WTC11 (cell line): ENCODE measurements around the gene MRPL37. TPM values are rescaled to one million over a fixed set of nuclear protein-coding genes. Genes with fewer than 3 reads are reported as not detected.

Experiments
- ATAC-seq: fragments of 200-7000 bp; cut with Tn5 transposase; 2 replicates; pipeline ENCODE4 v1.10.0; 2021; ENCODE audit warnings: mild to moderate bottlenecking, moderate library complexity
- CTCF ChIA-PET: fragments of 300-600 bp; sonication (Branson Sonifier 250); formaldehyde crosslinking; loops from one replicate; lab custom pipeline; 2021; ENCODE audit warnings: antibody characterized with exemption; lab: Charles Lee
- POLR2A ChIA-PET: fragments of 350-600 bp; sonication (Branson Sonifier 250); formaldehyde crosslinking; loops from one replicate; lab custom pipeline; 2021; ENCODE audit warnings: antibody characterized with exemption; lab: Charles Lee
- DNase-seq: peaks from one replicate; pipeline ENCODE4 v3.0.0; 2021; ENCODE audit warnings: low spot score
- H3K27ac Mint-ChIP-seq: 2 replicates; pipeline ENCODE4 v1.8.0; 2021; ENCODE audit warnings: mixed read lengths
- H3K27me3 Mint-ChIP-seq: 2 replicates; pipeline ENCODE4 v1.8.0; 2021; ENCODE audit warnings: low read depth, mild to moderate bottlenecking, moderate library complexity, mixed read lengths
- H3K36me3 Mint-ChIP-seq: 2 replicates; pipeline ENCODE4 v1.8.0; 2021; ENCODE audit warnings: mixed read lengths
- H3K4me1 Mint-ChIP-seq: 2 replicates; pipeline ENCODE4 v1.8.0; 2022; ENCODE audit warnings: mixed read lengths
- H3K4me3 Mint-ChIP-seq: 2 replicates; pipeline ENCODE4 v1.8.0; 2021; ENCODE audit warnings: mild to moderate bottlenecking, moderate library complexity, mixed read lengths
- H3K9me3 Mint-ChIP-seq: 2 replicates; pipeline ENCODE4 v1.8.0; 2021; ENCODE audit warnings: mixed read lengths
- AFF4 ChIP-seq: sonication (generic); formaldehyde crosslinking; IDR thresholded peaks from 2 replicates; pipeline ENCODE4 v1.8.1; 2023; ENCODE audit warnings: mild to moderate bottlenecking, missing genetic modification reagents, borderline replicate concordance
- CBFB ChIP-seq: sonication (generic); formaldehyde crosslinking; IDR thresholded peaks from 2 replicates; pipeline ENCODE4 v1.8.1; 2022; ENCODE audit warnings: mild to moderate bottlenecking, low read depth, missing genetic modification reagents
- E2F1 ChIP-seq: sonication (generic); formaldehyde crosslinking; IDR thresholded peaks from 2 replicates; pipeline ENCODE4 v1.8.0; 2022; ENCODE audit warnings: mild to moderate bottlenecking, missing genetic modification reagents
- EMX1 ChIP-seq: fragments of 250-450 bp; sonication (Bioruptor Pico); IDR thresholded peaks from 2 replicates; pipeline ENCODE4 v1.8.0; 2021; ENCODE audit warnings: mild to moderate bottlenecking
- FOXJ3 ChIP-seq: sonication (generic); formaldehyde crosslinking; IDR thresholded peaks from 2 replicates; pipeline ENCODE4 v1.9.0; 2021; ENCODE audit warnings: missing genetic modification reagents, mild to moderate bottlenecking, borderline replicate concordance
- FOXK1 ChIP-seq: sonication (generic); formaldehyde crosslinking; IDR thresholded peaks from 2 replicates; pipeline ENCODE4 v1.8.0; 2022; ENCODE audit warnings: mild to moderate bottlenecking, moderate library complexity, missing genetic modification reagents
- JUN ChIP-seq: sonication (generic); formaldehyde crosslinking; IDR thresholded peaks from 2 replicates; pipeline ENCODE4 v1.8.0; 2023; ENCODE audit warnings: mild to moderate bottlenecking, missing genetic modification reagents
- MXD4 ChIP-seq: fragments of 250-450 bp; sonication (Bioruptor Pico); IDR thresholded peaks from 2 replicates; pipeline ENCODE4 v1.8.0; 2021; ENCODE audit warnings: mild to moderate bottlenecking, moderate library complexity, borderline replicate concordance
- SMAD4 ChIP-seq: sonication (generic); formaldehyde crosslinking; IDR thresholded peaks from 2 replicates; pipeline ENCODE4 v1.8.0; 2022; ENCODE audit warnings: mild to moderate bottlenecking, missing genetic modification reagents
- SOX15 ChIP-seq: fragments of 250-450 bp; sonication (Bioruptor Pico); IDR thresholded peaks from 2 replicates; pipeline ENCODE4 v1.9.0; 2021; ENCODE audit warnings: mild to moderate bottlenecking
- TEAD1 ChIP-seq: sonication (generic); formaldehyde crosslinking; IDR thresholded peaks from 2 replicates; pipeline ENCODE4 v1.8.0; 2022; ENCODE audit warnings: mild to moderate bottlenecking, missing genetic modification reagents
- TP53 ChIP-seq: sonication (generic); formaldehyde crosslinking; IDR thresholded peaks from 2 replicates; pipeline ENCODE4 v1.8.1; 2023; ENCODE audit warnings: mild to moderate bottlenecking, missing genetic modification reagents
- ZBTB21 ChIP-seq: sonication (generic); formaldehyde crosslinking; IDR thresholded peaks from 2 replicates; pipeline ENCODE4 v1.8.1; 2023; ENCODE audit warnings: mild to moderate bottlenecking, missing genetic modification reagents, borderline replicate concordance
- ZNF121 ChIP-seq: sonication (generic); formaldehyde crosslinking; IDR thresholded peaks from 2 replicates; pipeline ENCODE4 v1.8.0; 2023; ENCODE audit warnings: missing genetic modification reagents
- ZNF138 ChIP-seq: sonication (generic); formaldehyde crosslinking; conservative IDR thresholded peaks from 2 replicates; pipeline ENCODE4 v1.8.1; 2022; ENCODE audit warnings: mild to moderate bottlenecking, moderate library complexity, missing genetic modification reagents
- ZNF232 ChIP-seq: sonication (generic); formaldehyde crosslinking; IDR thresholded peaks from 2 replicates; pipeline ENCODE4 v1.8.0; 2022; ENCODE audit warnings: mild to moderate bottlenecking, missing genetic modification reagents
- ZNF263 ChIP-seq: sonication (generic); formaldehyde crosslinking; IDR thresholded peaks from 2 replicates; pipeline ENCODE4 v1.8.1; 2022; ENCODE audit warnings: low read depth, mild to moderate bottlenecking, moderate library complexity, missing genetic modification reagents
- ZNF425 ChIP-seq: fragments of 250-450 bp; sonication (Bioruptor Pico); conservative IDR thresholded peaks from 2 replicates; pipeline ENCODE4 v1.9.0; 2021; ENCODE audit warnings: mild to moderate bottlenecking
- total RNA-seq: library from RNA; stranded (reverse); gene quantifications from 3 replicates; pipeline ENCODE4 v1.2.3, GENCODE V29; 2021
- TF ChIP-seq, protein P1 (sequence below): sonication (generic); formaldehyde crosslinking; IDR thresholded peaks from 2 replicates; pipeline ENCODE4 v1.8.0; 2023; ENCODE audit warnings: missing genetic modification reagents
- TF ChIP-seq, protein P2 (sequence below): sonication (generic); formaldehyde crosslinking; IDR thresholded peaks from 2 replicates; pipeline ENCODE4 v1.8.1; 2022; ENCODE audit warnings: mild to moderate bottlenecking, moderate library complexity, missing genetic modification reagents
- TF ChIP-seq, protein P3 (sequence below): sonication (generic); formaldehyde crosslinking; IDR thresholded peaks from 2 replicates; pipeline ENCODE4 v1.8.1; 2023; ENCODE audit warnings: mild to moderate bottlenecking, moderate library complexity, missing genetic modification reagents
- TF ChIP-seq, protein P4 (sequence below): sonication (generic); formaldehyde crosslinking; IDR thresholded peaks from 2 replicates; pipeline ENCODE4 v1.8.1; 2023; ENCODE audit warnings: mild to moderate bottlenecking, missing genetic modification reagents, moderate library complexity
- TF ChIP-seq, protein P5 (sequence below): sonication (generic); formaldehyde crosslinking; IDR thresholded peaks from 2 replicates; pipeline ENCODE4 v1.8.0; 2022; ENCODE audit warnings: mild to moderate bottlenecking, missing genetic modification reagents

The MRPL37 gene
- total RNA-seq, 1 experiment from 2014 or later: 143 TPM

DNA sequence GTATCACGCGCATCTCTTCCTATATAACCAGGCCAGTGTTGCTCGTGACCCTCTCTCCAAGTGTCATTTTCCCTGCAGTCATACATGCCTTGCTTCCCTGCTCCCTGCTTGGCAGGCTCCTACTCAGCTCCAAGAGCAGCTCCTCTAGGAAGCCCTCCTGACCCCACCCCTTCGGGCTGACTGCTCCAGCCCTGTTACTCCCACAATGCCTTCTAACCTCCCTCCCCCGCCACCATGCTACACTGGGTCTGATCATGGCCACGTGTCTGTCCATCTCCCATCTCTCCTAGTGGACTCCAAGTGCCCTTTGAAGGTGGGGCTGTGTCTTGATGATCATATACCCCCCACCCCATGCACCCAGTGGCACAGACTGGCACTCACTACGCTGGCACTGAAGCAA lies 44.7 kb downstream of the MRPL37 start (continued):
- TF ChIP-seq AFF4 (CRISPR knock-in tag) (no peak), E2F1 (no peak), TEAD1 (CRISPR knock-in tag) (no peak), ZNF425 (no peak), FOXK1 (no peak), FOXJ3 (CRISPR knock-in tag) (no peak)

- Mint-ChIP-seq H3K27me3 (no peaks in the 10 kb centered on the region), H3K4me1 (peaks cover 3% of the 10 kb centered on the region; the same call in 1 of the 2 replicates), H3K36me3 (peaks cover 12% of the 10 kb centered on the region), H3K27ac (0 out of 2 replicates have a peak overlapping the region, but pooled peaks have one; percentile 32), H3K9me3 (no peaks in the 10 kb centered on the region), H3K4me3 (no peak overlapping the region)
- TF ChIP-seq SOX15 (no peak), EMX1 (CRISPR knock-in tag) (no peak), TP53 (no peak), ZNF138 (CRISPR knock-in tag) (no peak)
- TF ChIP-seq, protein P1, sequence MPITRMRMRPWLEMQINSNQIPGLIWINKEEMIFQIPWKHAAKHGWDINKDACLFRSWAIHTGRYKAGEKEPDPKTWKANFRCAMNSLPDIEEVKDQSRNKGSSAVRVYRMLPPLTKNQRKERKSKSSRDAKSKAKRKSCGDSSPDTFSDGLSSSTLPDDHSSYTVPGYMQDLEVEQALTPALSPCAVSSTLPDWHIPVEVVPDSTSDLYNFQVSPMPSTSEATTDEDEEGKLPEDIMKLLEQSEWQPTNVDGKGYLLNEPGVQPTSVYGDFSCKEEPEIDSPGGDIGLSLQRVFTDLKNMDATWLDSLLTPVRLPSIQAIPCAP (CRISPR knock-in tag): no peak
- TF ChIP-seq, protein P2, sequence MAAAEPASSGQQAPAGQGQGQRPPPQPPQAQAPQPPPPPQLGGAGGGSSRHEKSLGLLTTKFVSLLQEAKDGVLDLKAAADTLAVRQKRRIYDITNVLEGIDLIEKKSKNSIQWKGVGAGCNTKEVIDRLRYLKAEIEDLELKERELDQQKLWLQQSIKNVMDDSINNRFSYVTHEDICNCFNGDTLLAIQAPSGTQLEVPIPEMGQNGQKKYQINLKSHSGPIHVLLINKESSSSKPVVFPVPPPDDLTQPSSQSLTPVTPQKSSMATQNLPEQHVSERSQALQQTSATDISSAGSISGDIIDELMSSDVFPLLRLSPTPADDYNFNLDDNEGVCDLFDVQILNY: no peak
- DNase-seq (no peak), ATAC-seq (no peak)
- CTCF ChIA-PET: no interaction called here
- POLR2A ChIA-PET: no interaction called here
Observed at GRCh38 chr1:54245501-54245900, 45.5 kb downstream of the MRPL37 start.

DNA sequence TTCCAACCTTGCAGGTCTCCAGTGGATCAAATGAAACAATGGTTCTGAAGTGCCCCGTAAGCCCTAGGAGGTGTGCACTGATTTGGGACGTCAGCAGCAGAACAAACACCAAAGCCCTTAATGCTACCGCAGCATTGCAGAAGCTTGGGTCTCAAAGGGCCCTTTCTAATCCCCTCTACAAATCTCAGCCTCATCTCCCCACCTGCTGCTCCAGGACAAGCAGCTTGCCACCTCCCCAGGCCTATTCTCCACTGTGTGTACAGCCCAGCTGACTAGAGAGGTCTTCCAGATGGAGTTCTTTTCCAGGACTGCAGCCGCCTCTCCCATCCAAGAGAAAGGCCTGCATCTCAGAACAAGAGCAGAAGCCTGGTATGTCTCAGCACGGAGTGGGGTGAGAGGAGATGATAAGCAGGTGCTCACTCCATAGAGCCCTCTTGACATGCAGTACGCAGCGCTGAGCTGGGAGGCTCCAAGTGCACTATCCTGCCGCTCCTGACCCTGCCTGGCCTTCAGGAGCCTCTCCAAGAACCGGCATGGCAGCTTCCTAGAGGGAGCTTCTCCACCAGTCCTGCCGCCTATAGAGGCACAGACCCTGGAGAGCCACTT lies 46.3 kb downstream of the MRPL37 start:
- POLR2A ChIA-PET: no interaction called here
- TF ChIP-seq SMAD4 (CRISPR knock-in tag) (no peak), ZNF121 (CRISPR knock-in tag) (no peak), ZNF232 (CRISPR knock-in tag) (no peak), CBFB (CRISPR knock-in tag) (no peak), MXD4 (CRISPR knock-in tag) (no peak), FOXJ3 (CRISPR knock-in tag) (no peak), ZNF263 (CRISPR knock-in tag) (no peak), JUN (CRISPR knock-in tag) (no peak), ZBTB21 (CRISPR knock-in tag) (no peak)
- TF ChIP-seq, protein P3, sequence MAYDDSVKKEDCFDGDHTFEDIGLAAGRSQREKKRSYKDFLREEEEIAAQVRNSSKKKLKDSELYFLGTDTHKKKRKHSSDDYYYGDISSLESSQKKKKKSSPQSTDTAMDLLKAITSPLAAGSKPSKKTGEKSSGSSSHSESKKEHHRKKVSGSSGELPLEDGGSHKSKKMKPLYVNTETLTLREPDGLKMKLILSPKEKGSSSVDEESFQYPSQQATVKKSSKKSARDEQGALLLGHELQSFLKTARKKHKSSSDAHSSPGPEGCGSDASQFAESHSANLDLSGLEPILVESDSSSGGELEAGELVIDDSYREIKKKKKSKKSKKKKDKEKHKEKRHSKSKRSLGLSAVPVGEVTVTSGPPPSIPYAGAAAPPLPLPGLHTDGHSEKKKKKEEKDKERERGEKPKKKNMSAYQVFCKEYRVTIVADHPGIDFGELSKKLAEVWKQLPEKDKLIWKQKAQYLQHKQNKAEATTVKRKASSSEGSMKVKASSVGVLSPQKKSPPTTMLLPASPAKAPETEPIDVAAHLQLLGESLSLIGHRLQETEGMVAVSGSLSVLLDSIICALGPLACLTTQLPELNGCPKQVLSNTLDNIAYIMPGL (CRISPR knock-in tag): no peak
- TF ChIP-seq, protein P4, sequence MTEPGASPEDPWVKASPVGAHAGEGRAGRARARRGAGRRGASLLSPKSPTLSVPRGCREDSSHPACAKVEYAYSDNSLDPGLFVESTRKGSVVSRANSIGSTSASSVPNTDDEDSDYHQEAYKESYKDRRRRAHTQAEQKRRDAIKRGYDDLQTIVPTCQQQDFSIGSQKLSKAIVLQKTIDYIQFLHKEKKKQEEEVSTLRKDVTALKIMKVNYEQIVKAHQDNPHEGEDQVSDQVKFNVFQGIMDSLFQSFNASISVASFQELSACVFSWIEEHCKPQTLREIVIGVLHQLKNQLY (CRISPR knock-in tag): no peak
- TF ChIP-seq, protein P5, sequence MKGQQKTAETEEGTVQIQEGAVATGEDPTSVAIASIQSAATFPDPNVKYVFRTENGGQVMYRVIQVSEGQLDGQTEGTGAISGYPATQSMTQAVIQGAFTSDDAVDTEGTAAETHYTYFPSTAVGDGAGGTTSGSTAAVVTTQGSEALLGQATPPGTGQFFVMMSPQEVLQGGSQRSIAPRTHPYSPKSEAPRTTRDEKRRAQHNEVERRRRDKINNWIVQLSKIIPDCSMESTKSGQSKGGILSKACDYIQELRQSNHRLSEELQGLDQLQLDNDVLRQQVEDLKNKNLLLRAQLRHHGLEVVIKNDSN (CRISPR knock-in tag): no peak
- CTCF ChIA-PET: no interaction called here
- Mint-ChIP-seq H3K4me3 (no peak overlapping the region), H3K4me1 (peaks cover 3% of the 10 kb centered on the region; the same call in 1 of the 2 replicates), H3K27ac (no peak overlapping the region), H3K36me3 (peaks cover 12% of the 10 kb centered on the region), H3K9me3 (no peaks in the 10 kb centered on the region), H3K27me3 (no peaks in the 10 kb centered on the region)
- ATAC-seq: no peak
- DNase-seq: no peak
